ENCODE measurements around the gene CLNK.

DNA sequence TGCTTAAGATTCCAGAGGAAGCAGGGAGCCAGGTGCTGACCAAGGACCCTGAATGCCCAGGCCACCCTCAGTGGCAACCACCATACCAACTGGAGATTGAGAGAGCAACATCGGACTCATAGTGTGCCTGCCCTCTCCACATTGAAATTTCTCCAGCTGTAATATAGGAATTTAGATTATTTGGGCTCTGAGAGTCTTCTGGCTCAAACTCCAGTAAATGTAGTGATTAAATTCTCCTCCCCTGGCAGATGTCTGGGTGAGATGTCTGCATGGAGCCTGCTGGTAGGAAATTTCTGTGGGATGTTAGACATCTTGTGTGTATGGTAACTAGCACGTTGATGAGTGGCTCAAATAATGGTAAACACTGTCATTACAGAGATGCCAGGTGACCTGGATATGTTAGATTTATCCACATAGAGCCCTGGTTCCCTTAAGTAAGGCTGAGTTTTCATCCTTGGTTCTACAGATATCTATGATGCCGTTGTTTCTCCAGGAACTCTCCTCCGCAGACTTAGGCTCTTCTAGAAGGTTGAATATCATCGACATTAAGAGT is 70.6 kb downstream of the CLNK start:
- TF ChIP-seq CTCF (IDR thresholded peaks at IDR 0.05) (no peak), POLR2A (IDR thresholded peaks at IDR 0.05) (no peak)

Data from esophagus squamous epithelium (tissue), 4 donors.